Measurements from ENCODE around the gene GDF10.

The GDF10 gene

GRCh38 chr10:47269294-47269693 lies 30.7 kb upstream of the GDF10 start:
- DNase-seq (ENCODE audit: low spot score) = no peak

GRCh38 chr10:47276071-47276470 lies 23.9 kb upstream of the GDF10 start:
- no peak for DNase-seq (ENCODE audit: low spot score)

GRCh38 chr10:47276576-47277351 lies 23.2 kb upstream of the GDF10 start:
- no peak for DNase-seq (ENCODE audit: low spot score)

- DNase-seq (ENCODE audit: low spot score) = no peak
These were observed 22.4 kb upstream of the GDF10 start for GRCh38 chr10:47277352-47278151.

- no peak for DNase-seq (ENCODE audit: low spot score)
These were observed 21.9 kb upstream of the GDF10 start for GRCh38 chr10:47278152-47278473.

GRCh38 chr10:47278720-47279119 lies 21.3 kb upstream of the GDF10 start:
- no peak for DNase-seq (ENCODE audit: low spot score)

- no peak for DNase-seq (ENCODE audit: low spot score)
These were observed 20.7 kb upstream of the GDF10 start for GRCh38 chr10:47279276-47279675.

GRCh38 chr10:47282005-47282656 lies 17.9 kb upstream of the GDF10 start:
- DNase-seq (ENCODE audit: low spot score) = no peak

- DNase-seq (ENCODE audit: low spot score) = no peak
These were observed 17.4 kb upstream of the GDF10 start for GRCh38 chr10:47282657-47283018.

GRCh38 chr10:47283101-47283630 lies 16.8 kb upstream of the GDF10 start:
- no peak for DNase-seq (ENCODE audit: low spot score)

GRCh38 chr10:47283848-47284247 lies 16.1 kb upstream of the GDF10 start:
- no peak for DNase-seq (ENCODE audit: low spot score)

- no peak for DNase-seq (ENCODE audit: low spot score)
These were observed 14.4 kb upstream of the GDF10 start for GRCh38 chr10:47285381-47286115.

- no peak for DNase-seq (ENCODE audit: low spot score)
These were observed 13.9 kb upstream of the GDF10 start for GRCh38 chr10:47286116-47286505.

- no peak for DNase-seq (ENCODE audit: low spot score)
These were observed 13.2 kb upstream of the GDF10 start for GRCh38 chr10:47286591-47287315.

- DNase-seq (ENCODE audit: low spot score) = no peak
These were observed 12.6 kb upstream of the GDF10 start for GRCh38 chr10:47287365-47287802.

GRCh38 chr10:47287805-47288204 lies 12.2 kb upstream of the GDF10 start:
- DNase-seq (ENCODE audit: low spot score) = no peak

GRCh38 chr10:47288236-47288635 lies 11.8 kb upstream of the GDF10 start:
- no peak for DNase-seq (ENCODE audit: low spot score)

GRCh38 chr10:47288916-47289495 lies 11.0 kb upstream of the GDF10 start:
- no peak for DNase-seq (ENCODE audit: low spot score)

- no peak for DNase-seq (ENCODE audit: low spot score)
These were observed 10.1 kb upstream of the GDF10 start for GRCh38 chr10:47289921-47290320.

- DNase-seq (ENCODE audit: low spot score) = no peak
These were observed 9.7 kb upstream of the GDF10 start for GRCh38 chr10:47290338-47290737.

GRCh38 chr10:47291682-47292081 lies 8.3 kb upstream of the GDF10 start:
- no peak for DNase-seq (ENCODE audit: low spot score)

Data from COLO829 (cell line).